Tibial nerve (tissue), 4 donors: Measurements from ENCODE around the gene NTRK2. TPM values are rescaled to one million over a fixed set of nuclear protein-coding genes. Genes with fewer than 3 reads are reported as not detected.

Source experiments
- DNase-seq, 2 donors: peaks; one replicate each; pipeline ENCODE4 v3.0.0-alpha.2; 2019; ENCODE audit warnings: low spot score in 2 of 2
- H3K27ac ChIP-seq, 4 donors: fragments of 200-600 bp; sonication (generic) in 3 of 4; one replicate each; pipeline ENCODE4 v1.5.1; 2017 to 2019; ENCODE audit warnings: mild to moderate bottlenecking in 1 of 4
- H3K27me3 ChIP-seq, 2 donors: fragments of 200-600 bp; sonication (generic) in 1 of 2; one replicate each; pipeline versions ENCODE4 v1.5.1 to v1.6.0; 2017 to 2019
- H3K36me3 ChIP-seq, 3 donors: fragments of 200-600 bp; sonication (generic); one replicate each; pipeline ENCODE4 v1.5.1; 2018 to 2019
- H3K4me1 ChIP-seq, 4 donors: fragments of 200-600 bp; sonication (generic) in 3 of 4; one replicate each; pipeline ENCODE4 v1.5.1; 2017 to 2019
- H3K4me3 ChIP-seq, 4 donors: fragments of 200-600 bp; sonication (generic) in 3 of 4; one replicate each; pipeline ENCODE4 v1.5.1; 2017 to 2019; ENCODE audit warnings: mild to moderate bottlenecking in 1 of 4, moderate library complexity in 1 of 4
- H3K9me3 ChIP-seq, 4 donors: fragments of 200-600 bp; sonication (generic) in 3 of 4; one replicate each; pipeline ENCODE4 v1.5.1; 2017 to 2019
- CTCF ChIP-seq, 5 experiments: fragments of 200-600 bp in 3 of 5; fragments of 450-650 bp in 2 of 5; sonication (generic) in 3 of 5; IDR thresholded peaks; one replicate each; pipeline ENCODE4 v1.5.1; 2016 to 2019; ENCODE audit warnings: antibody characterized with exemption in 5 of 5, mild to moderate bottlenecking in 3 of 5, moderate library complexity in 2 of 5
- EP300 ChIP-seq, 2 donors: sonication (generic); formaldehyde crosslinking; IDR thresholded peaks; one replicate each; pipeline ENCODE4 v1.6.1; 2017; ENCODE audit warnings: antibody characterized with exemption in 2 of 2, mild to moderate bottlenecking in 1 of 2
- POLR2A ChIP-seq, 2 donors: fragments of 450-650 bp; IDR thresholded peaks; one replicate each; pipeline ENCODE4 v1.6.1; 2017; ENCODE audit warnings: antibody characterized with exemption in 2 of 2, mild to moderate bottlenecking in 2 of 2, moderate library complexity in 2 of 2
- WGBS, 2 donors: methylation state at CpG; one replicate each; pipeline ENCODE4 v1.1.5; 2018; 5-methylcytosine and 5-hydroxymethylcytosine counted together
- total RNA-seq, 4 donors: library from RNA; depleted of rRNA; stranded (reverse); fragments of >200 nt; gene quantifications; one replicate each; pipeline ENCODE4 v1.1.0, GENCODE V29; 2016

The NTRK2 gene
- total RNA-seq, 4 donors from 2014 or later = 46.7 to 83.4 (median 69.5) TPM

GRCh38 chr9:84642553-84643141, 26.9 kb upstream of the NTRK2 start:
- Histone ChIP-seq H3K27ac (no peak overlapping the region), H3K4me3 (no peak overlapping the region), H3K27me3 (no peaks in the 10 kb centered on the region), H3K9me3 (peaks cover 0 to 11% (median 4%) of the 10 kb centered on the region in 4 donors), H3K36me3 (no peaks in the 10 kb centered on the region), H3K4me1 (no peaks in the 10 kb centered on the region)
- WGBS, 2 donors = 65 to 69% methylated on average over 4 of the region's 4 CpGs
- no peak for TF ChIP-seq EP300 (IDR thresholded peaks at IDR 0.05)
- TF ChIP-seq CTCF (IDR thresholded peaks at IDR 0.05) = no peak
- no peak for TF ChIP-seq POLR2A (IDR thresholded peaks at IDR 0.05)
- no peak for DNase-seq

- DNase-seq = no peak
- Histone ChIP-seq H3K9me3 (no peaks in the 10 kb centered on the region), H3K36me3 (no peaks in the 10 kb centered on the region), H3K4me1 (peaks cover 0 to 3% (median 0%) of the 10 kb centered on the region in 4 donors), H3K27ac (no peak overlapping the region), H3K4me3 (no peak overlapping the region), H3K27me3 (no peaks in the 10 kb centered on the region)
- WGBS, 2 donors = 92 to 97% methylated on average over 3 of the region's 3 CpGs
- TF ChIP-seq EP300 (IDR thresholded peaks at IDR 0.05) (no peak), CTCF (IDR thresholded peaks at IDR 0.05) (no peak), POLR2A (IDR thresholded peaks at IDR 0.05) (no peak)
Observed at GRCh38 chr9:84647699-84648098, 21.8 kb upstream of the NTRK2 start.

GRCh38 chr9:84652496-84653120, 16.9 kb upstream of the NTRK2 start:
- Histone ChIP-seq H3K4me1 (peaks cover 0 to 11% (median 2%) of the 10 kb centered on the region in 4 donors), H3K4me3 (no peak overlapping the region), H3K9me3 (no peaks in the 10 kb centered on the region), H3K27me3 (no peaks in the 10 kb centered on the region), H3K27ac (no peak overlapping the region), H3K36me3 (no peaks in the 10 kb centered on the region)
- DNase-seq = no peak
- TF ChIP-seq EP300 (IDR thresholded peaks at IDR 0.05) = no peak
- TF ChIP-seq CTCF (IDR thresholded peaks at IDR 0.05) = peak in 4 of 5 experiments; percentile 25 to 54 (median 28)
- WGBS, 2 donors = 14 to 23% methylated on average over 4 of the region's 4 CpGs

- Histone ChIP-seq H3K27ac (no peak overlapping the region), H3K36me3 (no peaks in the 10 kb centered on the region), H3K4me1 (peaks cover 0 to 11% (median 2%) of the 10 kb centered on the region in 4 donors), H3K27me3 (no peaks in the 10 kb centered on the region), H3K4me3 (no peak overlapping the region), H3K9me3 (no peaks in the 10 kb centered on the region)
- WGBS, 2 donors = 87 to 88% methylated on average over 5 of the region's 5 CpGs
- DNase-seq = no peak
- TF ChIP-seq POLR2A (IDR thresholded peaks at IDR 0.05) (no peak), CTCF (IDR thresholded peaks at IDR 0.05) (no peak), EP300 (IDR thresholded peaks at IDR 0.05) (no peak)
Observed at GRCh38 chr9:84655447-84655846, 14.1 kb upstream of the NTRK2 start.

GRCh38 chr9:84659313-84659712, 10.2 kb upstream of the NTRK2 start:
- H3K9me3 ChIP-seq = peaks cover 0 to 5% (median 0%) of the 10 kb centered on the region in 4 donors
- DNase-seq = no peak
- no peaks in the 10 kb centered on the region for H3K27me3 ChIP-seq
- TF ChIP-seq CTCF (IDR thresholded peaks at IDR 0.05) = no peak
- TF ChIP-seq POLR2A (IDR thresholded peaks at IDR 0.05) = no peak
- TF ChIP-seq EP300 (IDR thresholded peaks at IDR 0.05) = no peak
- no peak overlapping the region for H3K4me3 ChIP-seq
- no peak overlapping the region for H3K27ac ChIP-seq
- H3K36me3 ChIP-seq = no peaks in the 10 kb centered on the region
- 73 to 83% methylated on average over 5 of the region's 5 CpGs for WGBS, 2 donors
- H3K4me1 ChIP-seq = no peaks in the 10 kb centered on the region
